GM13977 (cell line): ENCODE measurements around the gene IL17RE.
"Not testable (repeated sequence)": the region's sequence is repeated elsewhere in the genome, so short reads cannot be mapped to it uniquely, and the experiment has no call there.

ENCODE experiments used
- DNase-seq: peaks from one replicate; pipeline ENCODE4 v3.0.0; 2012; ENCODE audit warnings: low spot score
- in situ Hi-C: fragments of 300-500 bp; cut with MboI; formaldehyde crosslinking; loops from one replicate; pipeline ENCODE4 v1.12.0; 2022; ENCODE audit warnings: low sequenced_read_pairs, low pct_unique_long_range_greater_than_20kb, mixed read lengths, inconsistent platforms; ENCODE audit not compliant: unreplicated experiment
- TF ChIP-seq, protein P1 (sequence below): IDR thresholded peaks from 2 replicates; pipeline ENCODE4 v1.5.1; 2012; ENCODE audit warnings: mild to moderate bottlenecking, control low read depth; ENCODE audit not compliant: insufficient read depth; ENCODE audit errors: extremely low read depth, missing control alignments

IL17RE gene

DNA sequence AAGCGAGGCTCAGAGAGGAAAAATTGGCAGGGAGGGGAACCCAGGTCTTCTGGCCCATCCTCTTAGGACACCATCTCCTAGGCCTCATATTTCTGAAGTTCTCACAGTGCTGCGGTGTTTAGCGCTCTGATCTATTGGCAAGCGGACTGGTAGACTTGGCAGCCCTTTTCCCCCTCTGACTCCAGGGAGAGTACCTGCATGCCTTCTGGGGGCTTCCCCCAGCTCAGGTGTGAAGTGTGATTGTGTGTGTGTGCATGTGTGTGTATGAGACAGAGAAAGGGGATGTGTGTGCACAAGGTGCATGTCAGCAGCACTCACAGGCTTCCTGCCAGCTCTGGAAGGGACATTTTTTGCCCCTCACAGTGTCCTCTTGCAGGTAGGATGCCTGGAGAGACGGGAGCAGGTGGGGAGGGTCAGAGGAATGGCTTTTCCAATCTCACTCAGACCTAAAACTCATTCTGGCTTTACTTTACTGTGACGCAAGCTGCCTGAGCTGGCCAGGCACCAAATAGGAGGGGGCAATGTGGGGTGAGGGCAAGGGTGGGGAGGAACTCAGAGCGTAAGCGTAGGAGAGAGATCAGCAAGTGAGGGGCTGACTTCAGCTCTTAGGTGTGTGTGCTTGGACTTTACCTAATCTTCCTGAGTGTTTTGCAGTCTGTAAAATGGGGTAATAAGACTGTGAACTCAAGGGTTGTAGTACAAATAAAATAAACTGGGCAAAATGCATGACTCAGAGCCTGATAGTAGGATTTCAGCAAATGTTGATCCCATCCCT, 4.0 kb upstream of the IL17RE start:
- DNase-seq: no peak
- in situ Hi-C loops: no loop called here
- TF ChIP-seq, protein P1, sequence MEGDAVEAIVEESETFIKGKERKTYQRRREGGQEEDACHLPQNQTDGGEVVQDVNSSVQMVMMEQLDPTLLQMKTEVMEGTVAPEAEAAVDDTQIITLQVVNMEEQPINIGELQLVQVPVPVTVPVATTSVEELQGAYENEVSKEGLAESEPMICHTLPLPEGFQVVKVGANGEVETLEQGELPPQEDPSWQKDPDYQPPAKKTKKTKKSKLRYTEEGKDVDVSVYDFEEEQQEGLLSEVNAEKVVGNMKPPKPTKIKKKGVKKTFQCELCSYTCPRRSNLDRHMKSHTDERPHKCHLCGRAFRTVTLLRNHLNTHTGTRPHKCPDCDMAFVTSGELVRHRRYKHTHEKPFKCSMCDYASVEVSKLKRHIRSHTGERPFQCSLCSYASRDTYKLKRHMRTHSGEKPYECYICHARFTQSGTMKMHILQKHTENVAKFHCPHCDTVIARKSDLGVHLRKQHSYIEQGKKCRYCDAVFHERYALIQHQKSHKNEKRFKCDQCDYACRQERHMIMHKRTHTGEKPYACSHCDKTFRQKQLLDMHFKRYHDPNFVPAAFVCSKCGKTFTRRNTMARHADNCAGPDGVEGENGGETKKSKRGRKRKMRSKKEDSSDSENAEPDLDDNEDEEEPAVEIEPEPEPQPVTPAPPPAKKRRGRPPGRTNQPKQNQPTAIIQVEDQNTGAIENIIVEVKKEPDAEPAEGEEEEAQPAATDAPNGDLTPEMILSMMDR: no peak

DNA sequence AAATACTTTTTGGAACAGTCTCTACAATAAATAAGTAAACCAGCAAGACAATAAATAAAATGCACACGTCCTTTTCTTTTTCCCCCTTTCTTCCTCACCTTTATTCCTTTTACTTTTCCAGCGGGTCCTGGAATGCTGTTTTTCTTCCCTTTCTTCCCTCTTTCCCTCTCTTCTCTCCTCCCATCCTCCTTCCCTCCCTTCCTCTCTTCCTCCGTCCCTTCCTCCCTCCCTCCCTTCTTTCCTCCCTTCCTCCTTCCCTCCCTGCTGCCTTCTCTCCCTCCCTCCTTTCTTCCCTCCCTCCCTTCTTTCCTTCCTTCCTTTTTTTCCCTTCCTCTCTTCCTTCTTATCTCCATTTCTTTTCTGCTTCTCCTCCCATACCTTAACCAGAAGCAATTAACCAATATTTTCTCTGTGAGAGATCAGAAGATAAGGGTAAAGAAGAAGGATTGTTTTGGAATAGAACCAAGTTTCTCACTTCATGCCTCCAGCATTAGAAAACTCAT, 3.3 kb upstream of the IL17RE start:
- TF ChIP-seq, protein P1: no peak
- no peak for DNase-seq
- in situ Hi-C loops: no loop called here

DNA sequence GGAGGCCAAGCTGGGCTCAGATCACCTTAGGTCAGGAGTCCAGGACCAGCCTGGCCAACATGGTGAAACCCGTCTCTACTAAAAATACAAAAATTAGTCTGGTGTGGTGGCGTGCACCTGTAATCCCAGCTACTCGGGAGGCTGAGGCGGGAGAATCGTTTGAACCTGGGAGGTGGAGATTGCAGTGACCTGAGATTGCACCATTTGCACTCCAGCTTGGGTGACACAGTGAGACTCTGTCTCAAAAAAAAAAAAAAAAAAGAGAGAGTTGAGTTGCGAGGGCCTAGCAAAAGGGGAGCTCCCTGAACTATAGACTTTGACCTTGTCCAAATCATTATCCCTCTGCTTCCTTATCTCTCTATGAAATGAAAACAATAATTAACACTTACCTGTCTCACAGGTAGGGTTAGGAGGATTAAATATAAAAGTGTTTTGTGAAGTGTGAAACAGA, 1.7 kb upstream of the IL17RE start:
- in situ Hi-C loops: not testable (repeated sequence)

DNA sequence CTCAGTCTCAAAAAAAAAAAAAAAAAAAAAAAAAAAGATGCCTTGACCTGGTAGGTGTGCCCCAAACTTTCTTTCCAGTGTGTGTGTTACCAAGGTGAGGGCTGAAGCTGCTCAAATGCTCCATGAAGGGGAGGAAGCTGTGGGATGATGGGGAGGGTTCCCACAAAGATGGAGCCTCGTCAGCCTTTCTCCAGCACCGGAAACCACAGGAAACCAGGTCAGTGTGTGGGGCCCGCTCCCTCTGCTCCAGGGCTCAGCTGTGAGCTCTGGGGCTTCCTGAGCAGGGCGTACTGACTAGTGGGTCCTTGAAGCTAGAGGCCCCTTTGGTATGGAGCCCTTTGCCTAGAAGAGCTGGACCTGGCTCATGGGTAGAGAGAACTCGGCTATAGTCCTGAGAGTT, 681 bp upstream of the IL17RE start:
- TF ChIP-seq, protein P1: no peak
- no peak for DNase-seq
- in situ Hi-C loops: no loop called here

More for the DNA sequence above, 1.7 kb upstream of the IL17RE start:
- not testable (repeated sequence) for DNase-seq

DNA sequence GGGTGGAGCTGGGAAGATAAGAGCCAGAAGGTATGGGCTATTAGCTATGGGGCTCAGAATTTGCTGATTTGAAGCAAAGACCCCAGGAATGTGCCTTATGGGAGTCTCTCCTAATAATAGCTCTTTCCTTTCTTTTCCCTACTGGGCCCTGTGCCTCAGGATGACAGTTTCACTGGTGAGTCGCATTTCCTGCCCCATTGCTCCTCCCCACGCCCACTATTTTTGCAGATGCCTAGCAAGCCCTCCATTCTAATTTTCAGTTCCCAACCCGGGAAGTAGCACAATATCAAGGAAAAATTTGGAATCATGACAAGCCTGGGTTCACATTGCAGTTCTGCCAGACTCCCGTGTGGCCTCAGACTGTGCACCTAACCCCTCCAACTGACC, 583 bp downstream of the IL17RE start:
- DNase-seq: no peak
- in situ Hi-C loops: no loop called here
- TF ChIP-seq, protein P1: no peak

DNA sequence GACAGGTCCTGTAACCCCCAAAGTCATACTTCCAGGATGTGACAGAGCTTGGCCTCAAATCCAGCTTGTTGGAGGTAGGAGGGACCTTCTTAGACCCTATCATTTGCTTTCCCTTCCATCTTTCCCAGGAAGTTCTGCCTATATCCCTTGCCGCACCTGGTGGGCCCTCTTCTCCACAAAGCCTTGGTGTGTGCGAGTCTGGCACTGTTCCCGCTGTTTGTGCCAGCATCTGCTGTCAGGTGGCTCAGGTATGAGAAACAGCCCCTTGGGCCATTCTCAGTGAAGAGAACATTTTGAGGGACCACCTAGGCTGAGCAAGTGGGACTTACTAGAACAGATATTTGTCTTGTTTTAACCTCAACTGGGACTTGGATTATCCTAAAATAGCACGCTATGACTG, 1.3 kb downstream of the IL17RE start:
- in situ Hi-C loops: no loop called here
- TF ChIP-seq, protein P1: no peak
- no peak for DNase-seq

DNA sequence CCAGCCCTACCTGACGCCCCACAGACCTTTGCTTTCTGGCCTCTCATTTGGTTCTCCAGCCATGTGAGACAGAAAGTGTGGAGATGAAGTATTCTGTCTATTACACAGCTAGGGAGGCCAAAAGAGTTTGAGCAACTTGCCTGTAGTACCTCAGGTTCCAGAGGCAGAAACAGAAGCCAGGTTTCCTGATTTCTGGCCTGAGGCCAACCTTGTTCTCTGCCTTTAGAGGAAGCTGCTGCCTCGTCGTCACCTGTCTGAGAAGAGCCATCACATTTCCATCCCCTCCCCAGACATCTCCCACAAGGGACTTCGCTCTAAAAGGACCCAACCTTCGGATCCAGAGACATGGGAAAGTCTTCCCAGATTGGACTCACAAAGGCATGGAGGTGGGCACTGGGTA, 3.8 kb downstream of the IL17RE start:
- DNase-seq: no peak
- TF ChIP-seq, protein P1: no peak
- in situ Hi-C loops: no loop called here
